ENCODE results near the gene FAM228B. TPM values are rescaled to one million over a fixed set of nuclear protein-coding genes. Genes with fewer than 3 reads are reported as not detected.
"Not testable (repeated sequence)": the region's sequence is repeated elsewhere in the genome, so short reads cannot be mapped to it uniquely, and the experiment has no call there.

The FAM228B gene
- total and polyA plus RNA-seq, 2 donors (not counting 1 experiment from before 2014, with no cell fraction given), result 11.9 to 13.1 TPM

DNA sequence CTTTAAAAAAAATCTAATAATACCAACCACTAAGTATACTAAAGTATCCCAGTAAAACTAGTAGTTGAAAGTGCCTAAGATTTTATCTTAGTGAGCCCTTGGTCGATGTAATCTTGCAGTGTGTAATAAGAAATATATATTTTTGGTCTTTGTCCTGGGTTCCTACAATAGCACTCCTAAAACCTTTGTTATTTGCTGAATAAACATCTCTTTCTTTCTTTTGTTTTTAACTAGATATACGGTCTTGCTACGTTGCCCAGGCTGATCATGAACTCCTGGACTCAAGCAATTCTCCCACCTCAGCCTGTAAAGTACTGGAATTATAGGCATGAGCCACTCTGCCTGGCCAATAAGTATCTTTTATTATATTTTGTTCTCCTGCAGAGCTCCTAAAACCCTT, 36.2 kb upstream of the FAM228B start:
- DNase-seq (ENCODE audit: low read depth in 2 of 2), result no peak
- H3K4me2 ChIP-seq (ENCODE audit: extremely low read depth, insufficient read depth, low read length), result no peak overlapping the region
- no peak overlapping the region for H3K9ac ChIP-seq (ENCODE audit: insufficient read depth, low read length)
- no peaks in the 10 kb centered on the region for H3K27me3 ChIP-seq (ENCODE audit: control insufficient read depth, insufficient read depth, low read length)
- no peak overlapping the region for H3K4me3 ChIP-seq (replicated peaks in 1 of 4; ENCODE audit: control extremely low read depth in 1 of 4, insufficient read depth in 1 of 4, low read depth in 3 of 4, low read length in 4 of 4)
- TF ChIP-seq, protein P1, sequence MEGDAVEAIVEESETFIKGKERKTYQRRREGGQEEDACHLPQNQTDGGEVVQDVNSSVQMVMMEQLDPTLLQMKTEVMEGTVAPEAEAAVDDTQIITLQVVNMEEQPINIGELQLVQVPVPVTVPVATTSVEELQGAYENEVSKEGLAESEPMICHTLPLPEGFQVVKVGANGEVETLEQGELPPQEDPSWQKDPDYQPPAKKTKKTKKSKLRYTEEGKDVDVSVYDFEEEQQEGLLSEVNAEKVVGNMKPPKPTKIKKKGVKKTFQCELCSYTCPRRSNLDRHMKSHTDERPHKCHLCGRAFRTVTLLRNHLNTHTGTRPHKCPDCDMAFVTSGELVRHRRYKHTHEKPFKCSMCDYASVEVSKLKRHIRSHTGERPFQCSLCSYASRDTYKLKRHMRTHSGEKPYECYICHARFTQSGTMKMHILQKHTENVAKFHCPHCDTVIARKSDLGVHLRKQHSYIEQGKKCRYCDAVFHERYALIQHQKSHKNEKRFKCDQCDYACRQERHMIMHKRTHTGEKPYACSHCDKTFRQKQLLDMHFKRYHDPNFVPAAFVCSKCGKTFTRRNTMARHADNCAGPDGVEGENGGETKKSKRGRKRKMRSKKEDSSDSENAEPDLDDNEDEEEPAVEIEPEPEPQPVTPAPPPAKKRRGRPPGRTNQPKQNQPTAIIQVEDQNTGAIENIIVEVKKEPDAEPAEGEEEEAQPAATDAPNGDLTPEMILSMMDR (conservative IDR thresholded peaks at IDR 0.05 in 1 of 2, IDR thresholded peaks at IDR 0.05 in 1 of 2; ENCODE audit: low read depth in 1 of 2, low read length in 2 of 2), result no peak
- TF ChIP-seq EZH2 (IDR thresholded peaks at IDR 0.05; ENCODE audit: low read length, missing control alignments), result no peak
- H4K20me1 ChIP-seq (ENCODE audit: control insufficient read depth, extremely low read depth, insufficient read depth, low read length), result no peaks in the 10 kb centered on the region
- no peak overlapping the region for H3K27ac ChIP-seq (ENCODE audit: insufficient read depth, low read length)
- peaks cover 6% of the 10 kb centered on the region for H3K4me1 ChIP-seq (ENCODE audit: control insufficient read depth, extremely low read depth, insufficient read depth, low read length)
- H3K79me2 ChIP-seq (ENCODE audit: control insufficient read depth, insufficient read depth, low read length), result peaks cover 2% of the 10 kb centered on the region
- no peaks in the 10 kb centered on the region for H3K9me3 ChIP-seq (ENCODE audit: control insufficient read depth, insufficient read depth, low read depth, low read length)
- no peaks in the 10 kb centered on the region for H3K36me3 ChIP-seq (ENCODE audit: control insufficient read depth, insufficient read depth, low read length)
- no peak overlapping the region for H2AFZ ChIP-seq (ENCODE audit: low read length)

DNA sequence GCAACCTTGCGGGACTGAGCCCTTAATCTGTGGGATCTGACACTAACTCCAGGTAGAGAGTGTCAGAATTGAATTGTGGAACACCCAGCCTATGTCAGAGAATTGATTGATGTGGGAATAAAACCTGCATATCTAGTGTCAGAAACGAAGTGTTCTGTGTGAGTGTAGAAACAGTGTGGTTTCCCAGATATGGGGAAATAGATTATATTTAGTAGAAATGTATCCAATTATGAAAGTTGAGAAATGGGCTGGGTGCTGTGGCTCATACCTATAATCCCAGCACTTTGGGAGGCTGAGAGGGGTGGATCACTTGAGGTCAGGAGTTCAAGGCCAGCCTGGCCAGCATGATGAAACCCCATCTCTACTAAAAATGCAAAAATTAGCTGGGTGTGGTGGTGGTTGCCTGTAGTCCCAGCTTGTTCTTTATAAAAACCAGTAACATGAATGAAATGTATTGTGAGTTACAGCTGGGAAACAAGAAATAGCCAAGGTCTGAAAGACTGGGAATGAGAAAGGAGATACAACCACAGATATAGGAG, 34.4 kb upstream of the FAM228B start:
- no peak overlapping the region for H3K27ac ChIP-seq (ENCODE audit: insufficient read depth, low read length)
- peaks cover 5% of the 10 kb centered on the region for H3K4me1 ChIP-seq (ENCODE audit: control insufficient read depth, extremely low read depth, insufficient read depth, low read length)
- H3K9ac ChIP-seq (ENCODE audit: insufficient read depth, low read length), result no peak overlapping the region
- H3K36me3 ChIP-seq (ENCODE audit: control insufficient read depth, insufficient read depth, low read length), result no peaks in the 10 kb centered on the region
- no peak overlapping the region for H2AFZ ChIP-seq (ENCODE audit: low read length)
- H3K4me3 ChIP-seq (replicated peaks in 1 of 4; ENCODE audit: control extremely low read depth in 1 of 4, insufficient read depth in 1 of 4, low read depth in 3 of 4, low read length in 4 of 4), result no peak overlapping the region
- no peaks in the 10 kb centered on the region for H3K79me2 ChIP-seq (ENCODE audit: control insufficient read depth, insufficient read depth, low read length)
- H3K27me3 ChIP-seq (ENCODE audit: control insufficient read depth, insufficient read depth, low read length), result no peaks in the 10 kb centered on the region
- no peak for DNase-seq (ENCODE audit: low read depth in 2 of 2)
- H3K4me2 ChIP-seq (ENCODE audit: extremely low read depth, insufficient read depth, low read length), result no peak overlapping the region
- H3K9me3 ChIP-seq (ENCODE audit: control insufficient read depth, insufficient read depth, low read depth, low read length), result no peaks in the 10 kb centered on the region
- H4K20me1 ChIP-seq (ENCODE audit: control insufficient read depth, extremely low read depth, insufficient read depth, low read length), result no peaks in the 10 kb centered on the region
- TF ChIP-seq, protein P1 (conservative IDR thresholded peaks at IDR 0.05 in 1 of 2, IDR thresholded peaks at IDR 0.05 in 1 of 2; ENCODE audit: low read depth in 1 of 2, low read length in 2 of 2), result no peak
- no peak for TF ChIP-seq EZH2 (IDR thresholded peaks at IDR 0.05; ENCODE audit: low read length, missing control alignments)

DNA sequence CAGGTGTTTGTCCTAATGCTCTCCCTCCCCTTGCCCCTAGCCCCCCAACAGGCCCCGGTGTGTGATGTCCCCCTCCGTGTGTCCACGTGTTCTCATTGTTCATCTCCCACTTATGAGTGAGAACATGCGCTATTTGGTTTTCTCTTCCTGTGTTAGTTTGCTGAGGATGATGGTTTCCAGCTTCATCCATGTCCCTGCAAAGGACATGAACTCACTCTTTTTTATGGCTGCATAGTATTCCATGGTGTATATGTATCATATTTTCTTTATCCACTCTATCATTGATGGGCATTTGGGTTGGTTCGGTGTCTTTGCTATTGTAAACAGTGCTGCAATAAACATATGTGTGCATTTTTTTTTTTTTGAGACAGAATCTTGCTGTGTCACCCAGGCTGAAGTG, 30.0 kb upstream of the FAM228B start:
- H3K9ac ChIP-seq (ENCODE audit: insufficient read depth, low read length); H3K79me2 ChIP-seq (ENCODE audit: control insufficient read depth, insufficient read depth, low read length); H3K27me3 ChIP-seq (ENCODE audit: control insufficient read depth, insufficient read depth, low read length); H3K9me3 ChIP-seq (ENCODE audit: control insufficient read depth, insufficient read depth, low read depth, low read length); H2AFZ ChIP-seq (ENCODE audit: low read length); DNase-seq (ENCODE audit: low read depth in 2 of 2); H3K4me1 ChIP-seq (ENCODE audit: control insufficient read depth, extremely low read depth, insufficient read depth, low read length); H3K36me3 ChIP-seq (ENCODE audit: control insufficient read depth, insufficient read depth, low read length); H4K20me1 ChIP-seq (ENCODE audit: control insufficient read depth, extremely low read depth, insufficient read depth, low read length); H3K27ac ChIP-seq (ENCODE audit: insufficient read depth, low read length); H3K4me2 ChIP-seq (ENCODE audit: extremely low read depth, insufficient read depth, low read length); H3K4me3 ChIP-seq (replicated peaks in 1 of 4; ENCODE audit: control extremely low read depth in 1 of 4, insufficient read depth in 1 of 4, low read depth in 3 of 4, low read length in 4 of 4): not testable (repeated sequence)

DNA sequence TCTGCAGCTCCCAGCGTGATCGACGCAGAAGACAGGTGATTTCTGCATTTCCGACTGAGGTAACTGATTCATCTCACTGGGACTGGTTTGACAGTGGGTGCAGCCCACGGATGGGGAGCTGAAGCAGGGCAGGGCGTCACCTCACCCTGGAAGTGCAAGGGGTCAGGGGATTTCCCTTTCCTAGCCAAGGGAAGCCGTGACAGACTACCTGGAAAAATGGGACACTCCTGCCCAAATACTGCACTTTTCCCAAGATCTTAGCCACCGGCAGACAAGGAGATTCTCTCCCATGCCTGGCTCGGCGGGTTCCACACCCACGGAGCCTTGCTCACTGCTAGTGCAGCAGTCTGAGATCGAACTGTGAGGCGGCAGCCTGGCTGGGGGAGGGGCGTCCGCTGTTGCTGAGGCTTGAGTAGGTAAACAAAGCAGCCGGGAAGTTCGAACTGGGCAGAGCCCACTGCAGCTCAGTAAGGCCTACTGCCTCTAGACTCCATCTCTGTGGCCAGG, 28.0 kb upstream of the FAM228B start:
- not testable (repeated sequence) for DNase-seq (ENCODE audit: low read depth in 2 of 2); H3K4me2 ChIP-seq (ENCODE audit: extremely low read depth, insufficient read depth, low read length); H3K36me3 ChIP-seq (ENCODE audit: control insufficient read depth, insufficient read depth, low read length); H3K27ac ChIP-seq (ENCODE audit: insufficient read depth, low read length); H3K9ac ChIP-seq (ENCODE audit: insufficient read depth, low read length); H3K79me2 ChIP-seq (ENCODE audit: control insufficient read depth, insufficient read depth, low read length); H3K27me3 ChIP-seq (ENCODE audit: control insufficient read depth, insufficient read depth, low read length); H4K20me1 ChIP-seq (ENCODE audit: control insufficient read depth, extremely low read depth, insufficient read depth, low read length); H3K4me3 ChIP-seq (replicated peaks in 1 of 4; ENCODE audit: control extremely low read depth in 1 of 4, insufficient read depth in 1 of 4, low read depth in 3 of 4, low read length in 4 of 4); H3K9me3 ChIP-seq (ENCODE audit: control insufficient read depth, insufficient read depth, low read depth, low read length); H2AFZ ChIP-seq (ENCODE audit: low read length); H3K4me1 ChIP-seq (ENCODE audit: control insufficient read depth, extremely low read depth, insufficient read depth, low read length)

DNA sequence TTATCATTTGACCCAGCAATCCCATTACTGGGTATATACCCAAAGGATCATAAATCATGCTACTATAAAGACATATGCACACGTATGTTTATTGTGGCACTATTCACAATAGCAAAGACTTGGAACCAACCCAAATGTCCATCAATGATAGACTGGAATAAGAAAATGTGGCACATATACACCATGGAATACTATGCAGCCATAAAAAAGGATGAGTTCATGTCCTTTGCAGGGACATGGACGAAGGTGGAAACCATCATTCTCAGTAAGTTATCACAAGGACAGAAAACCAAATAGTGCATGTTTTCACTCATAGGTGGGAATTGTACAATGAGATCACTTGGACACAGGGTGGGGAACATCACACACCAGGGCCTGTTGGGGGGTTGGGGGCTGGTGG, 22.5 kb upstream of the FAM228B start:
- not testable (repeated sequence) for DNase-seq (ENCODE audit: low read depth in 2 of 2); H3K4me1 ChIP-seq (ENCODE audit: control insufficient read depth, extremely low read depth, insufficient read depth, low read length); H3K79me2 ChIP-seq (ENCODE audit: control insufficient read depth, insufficient read depth, low read length); H3K9me3 ChIP-seq (ENCODE audit: control insufficient read depth, insufficient read depth, low read depth, low read length); H4K20me1 ChIP-seq (ENCODE audit: control insufficient read depth, extremely low read depth, insufficient read depth, low read length); H3K4me3 ChIP-seq (replicated peaks in 1 of 4; ENCODE audit: control extremely low read depth in 1 of 4, insufficient read depth in 1 of 4, low read depth in 3 of 4, low read length in 4 of 4); H3K9ac ChIP-seq (ENCODE audit: insufficient read depth, low read length); H3K36me3 ChIP-seq (ENCODE audit: control insufficient read depth, insufficient read depth, low read length); H2AFZ ChIP-seq (ENCODE audit: low read length); H3K27me3 ChIP-seq (ENCODE audit: control insufficient read depth, insufficient read depth, low read length); H3K4me2 ChIP-seq (ENCODE audit: extremely low read depth, insufficient read depth, low read length); H3K27ac ChIP-seq (ENCODE audit: insufficient read depth, low read length)

Data from fibroblast of lung (primary cell).